A549 (cell line): Measurements from ENCODE around the gene ARL3.

Experiments
- MAX ChIP-seq: IDR thresholded peaks from 2 replicates; pipeline ENCODE4 v1.6.1; 2012
- MYC ChIP-seq: IDR thresholded peaks from 2 replicates; pipeline ENCODE4 v1.6.1; 2012; ENCODE audit warnings: mild to moderate bottlenecking, inconsistent platforms, low read length, improper control_type of control experiment, borderline replicate concordance

- no peak for TF ChIP-seq MAX
- no peak; the same call in 1 of the 2 replicates for TF ChIP-seq MYC
Observed at GRCh38 chr10:102644066-102644645, 70.0 kb downstream of the ARL3 start, which contains the start of gene TRIM8.
